Stomach (tissue), 9 donors: ENCODE results near the gene IP6K1. TPM values are rescaled to one million over a fixed set of nuclear protein-coding genes. Genes with fewer than 3 reads are reported as not detected.

Source experiments
- DNase-seq, 2 donors: peaks; one replicate each; pipeline versions ENCODE4 v3.0.0 to v3.0.0-alpha.2; 2013 to 2019
- H3K27ac ChIP-seq, 5 donors: fragments of 200-600 bp in 4 of 5; sonication (generic) in 4 of 5; one replicate each; pipeline ENCODE4 v1.5.1; 2013 to 2019; ENCODE audit warnings: mild to moderate bottlenecking in 1 of 5, moderate library complexity in 1 of 5
- H3K27me3 ChIP-seq, 3 donors: fragments of 200-600 bp; sonication (generic); one replicate each; pipeline ENCODE4 v1.5.1; 2017 to 2019; ENCODE audit warnings: mixed run types in 1 of 3
- H3K36me3 ChIP-seq, 4 donors: fragments of 200-600 bp; sonication (generic); 1 replicate in 3 of 4; 2 replicates in 1 of 4; pipeline ENCODE4 v1.5.1; 2016 to 2019
- H3K4me1 ChIP-seq, 4 donors: fragments of 200-600 bp; sonication (generic); one replicate each; pipeline ENCODE4 v1.5.1; 2016 to 2019
- H3K4me3 ChIP-seq, 4 donors: fragments of 200-600 bp; sonication (generic) in 3 of 4; one replicate each; pipeline ENCODE4 v1.5.1; 2016 to 2019; ENCODE audit warnings: mild to moderate bottlenecking in 1 of 4
- H3K9me3 ChIP-seq, 4 donors: fragments of 200-600 bp; sonication (generic); one replicate each; pipeline ENCODE4 v1.5.1; 2016 to 2019
- EP300 ChIP-seq: sonication (generic); formaldehyde crosslinking; IDR thresholded peaks from one replicate; pipeline ENCODE4 v1.6.1; 2017; ENCODE audit warnings: antibody characterized with exemption
- POLR2A ChIP-seq, 4 donors: fragments of 450-650 bp; IDR thresholded peaks; one replicate each; pipeline ENCODE4 v1.6.1; 2016; ENCODE audit warnings: antibody characterized with exemption in 4 of 4, control low read depth in 2 of 4, mild to moderate bottlenecking in 1 of 4, moderate library complexity in 1 of 4
- POLR2AphosphoS5 ChIP-seq, 3 donors: sonication (generic); formaldehyde crosslinking; IDR thresholded peaks; one replicate each; pipeline ENCODE4 v1.6.1; 2016; ENCODE audit warnings: antibody characterized with exemption in 3 of 3
- WGBS, 5 donors: extraction: QIAGEN DNeasy Blood & Tissue Kit in 3 of 5; methylation state at CpG; one replicate each; pipeline versions ENCODE4 v1.1.5 to v1.1.7; 2013 to 2018; 5-methylcytosine and 5-hydroxymethylcytosine counted together
- intact Hi-C: fragments of 100-400 bp; cut with DNase I; formaldehyde crosslinking; loops from one replicate; pipeline ENCODE4 v1.15.1; 2023; ENCODE audit warnings: low total_unique reads
- polyA plus RNA-seq, 3 donors: library from polyadenylated mRNA; stranded (reverse); fragments of 200-250 nt; gene quantifications; one replicate each; pipeline ENCODE4 v1.2.3, GENCODE V29; 2013
- total RNA-seq, 5 donors: library from RNA; depleted of rRNA; stranded (reverse); fragments of >200 nt; gene quantifications; one replicate each; pipeline versions ENCODE4 v1.1.0 to v1.2.3, GENCODE V29; 2014 to 2016
- TF ChIP-seq, protein P1 (sequence below), 7 experiments: fragments of 450-650 bp in 4 of 7; fragments of 200-600 bp in 3 of 7; sonication (generic) in 3 of 7; IDR thresholded peaks; one replicate each; pipeline ENCODE4 v1.5.1; 2016 to 2019; ENCODE audit warnings: antibody characterized with exemption in 7 of 7, control low read depth in 2 of 7, mild to moderate bottlenecking in 1 of 7
- donor health status: healthy with polysubstance abuse.
- donor health status: Bipolar disorder and iron deficiency.
- donor health status: healthy.

Gene IP6K1
- total and polyA plus RNA-seq, 8 donors, result 7.7 to 68.3 (median 21.6) TPM

DNA sequence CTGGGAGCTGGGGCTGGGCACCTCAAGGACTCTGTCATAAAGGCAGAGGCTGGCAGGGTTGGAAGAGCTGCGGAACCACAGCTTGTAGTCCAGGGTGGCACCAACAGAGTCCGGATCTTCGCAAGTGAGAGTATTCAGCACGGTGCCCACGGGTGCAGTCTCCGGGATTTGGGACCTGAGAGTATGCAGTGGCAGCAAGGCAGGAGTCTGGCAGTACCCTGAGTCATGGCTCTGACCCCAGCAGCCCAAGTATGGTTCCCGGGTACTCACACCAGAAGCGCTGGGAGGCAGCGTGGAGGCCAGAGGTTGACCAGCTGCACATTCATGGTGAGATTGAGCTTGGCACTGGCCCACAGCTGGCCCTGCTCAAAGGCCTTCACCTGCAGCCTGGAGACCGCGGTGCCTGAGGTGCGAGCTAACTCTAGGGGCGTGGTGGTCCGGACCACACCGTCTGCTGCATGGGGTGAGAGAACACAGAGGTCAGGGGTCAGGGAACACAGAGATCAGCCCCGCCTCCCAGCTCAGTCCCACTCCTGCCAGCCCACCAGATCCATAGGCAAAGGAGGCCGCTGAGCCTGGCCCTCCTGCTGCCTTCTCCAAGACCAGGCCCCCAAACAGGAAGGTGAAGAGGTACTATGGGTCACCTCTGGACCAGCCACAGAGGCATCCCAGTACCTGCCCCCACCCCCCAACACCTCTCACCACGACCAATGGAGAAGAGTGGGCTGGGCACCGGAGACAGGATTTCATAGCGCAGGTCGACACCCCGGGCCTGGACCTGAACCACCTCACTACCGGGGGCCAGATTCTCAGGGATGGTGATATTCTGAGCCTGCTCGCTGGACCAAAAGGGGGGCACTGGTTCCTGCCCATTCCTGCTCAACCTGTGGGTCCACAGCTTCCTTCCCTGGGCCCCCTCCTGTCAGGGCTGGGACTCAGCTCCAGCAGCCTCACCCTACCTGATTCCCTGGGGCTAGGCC is 8.9 kb upstream of the IP6K1 start:
- H3K4me3 ChIP-seq, result no peak overlapping the region
- TF ChIP-seq POLR2A (IDR thresholded peaks at IDR 0.05) (no peak), EP300 (no peak), POLR2AphosphoS5 (IDR thresholded peaks at IDR 0.05) (no peak)
- TF ChIP-seq, protein P1, sequence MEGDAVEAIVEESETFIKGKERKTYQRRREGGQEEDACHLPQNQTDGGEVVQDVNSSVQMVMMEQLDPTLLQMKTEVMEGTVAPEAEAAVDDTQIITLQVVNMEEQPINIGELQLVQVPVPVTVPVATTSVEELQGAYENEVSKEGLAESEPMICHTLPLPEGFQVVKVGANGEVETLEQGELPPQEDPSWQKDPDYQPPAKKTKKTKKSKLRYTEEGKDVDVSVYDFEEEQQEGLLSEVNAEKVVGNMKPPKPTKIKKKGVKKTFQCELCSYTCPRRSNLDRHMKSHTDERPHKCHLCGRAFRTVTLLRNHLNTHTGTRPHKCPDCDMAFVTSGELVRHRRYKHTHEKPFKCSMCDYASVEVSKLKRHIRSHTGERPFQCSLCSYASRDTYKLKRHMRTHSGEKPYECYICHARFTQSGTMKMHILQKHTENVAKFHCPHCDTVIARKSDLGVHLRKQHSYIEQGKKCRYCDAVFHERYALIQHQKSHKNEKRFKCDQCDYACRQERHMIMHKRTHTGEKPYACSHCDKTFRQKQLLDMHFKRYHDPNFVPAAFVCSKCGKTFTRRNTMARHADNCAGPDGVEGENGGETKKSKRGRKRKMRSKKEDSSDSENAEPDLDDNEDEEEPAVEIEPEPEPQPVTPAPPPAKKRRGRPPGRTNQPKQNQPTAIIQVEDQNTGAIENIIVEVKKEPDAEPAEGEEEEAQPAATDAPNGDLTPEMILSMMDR (IDR thresholded peaks at IDR 0.05), result no peak
- peaks cover 0 to 8% (median 0%) of the 10 kb centered on the region in 4 donors for H3K4me1 ChIP-seq
- DNase-seq, result no peak
- H3K36me3 ChIP-seq, result no peaks in the 10 kb centered on the region
- no peak overlapping the region for H3K27ac ChIP-seq
- H3K9me3 ChIP-seq, result no peaks in the 10 kb centered on the region
- H3K27me3 ChIP-seq, result no peaks in the 10 kb centered on the region
- intact Hi-C loops, result no loop called here
- WGBS, 5 donors, result 82 to 91% (median 85%) methylated on average over 11 to 24 of the region's 24 CpGs

DNA sequence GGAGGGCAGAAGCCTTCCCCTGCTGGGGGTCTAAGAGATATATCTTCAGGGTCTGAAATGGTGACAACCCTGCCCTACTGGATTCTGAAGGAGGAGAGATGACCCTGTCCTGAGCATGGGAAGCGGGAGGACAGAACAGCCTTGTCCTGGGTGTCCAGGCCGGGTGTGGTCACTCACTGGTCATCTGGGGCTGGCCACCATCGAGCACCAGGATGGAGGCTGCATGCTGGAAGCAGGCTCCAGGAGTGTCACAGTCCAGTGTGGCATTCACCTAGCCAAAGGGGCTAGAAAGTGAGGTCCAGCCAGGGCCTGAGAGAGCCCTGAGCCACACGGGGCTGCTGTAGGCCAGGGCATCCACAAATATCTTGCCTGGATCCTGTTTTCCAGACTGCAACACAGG is 8.1 kb upstream of the IP6K1 start:
- Histone ChIP-seq H3K27me3 (no peaks in the 10 kb centered on the region), H3K36me3 (no peaks in the 10 kb centered on the region), H3K9me3 (no peaks in the 10 kb centered on the region), H3K4me3 (no peak overlapping the region), H3K27ac (no peak overlapping the region), H3K4me1 (peaks cover 0 to 4% (median 0%) of the 10 kb centered on the region in 4 donors)
- intact Hi-C loops, result no loop called here
- 72 to 79% (median 72%) methylated on average over 3 to 4 of the region's 4 CpGs for WGBS, 5 donors
- TF ChIP-seq POLR2AphosphoS5 (IDR thresholded peaks at IDR 0.05) (no peak), EP300 (no peak), POLR2A (IDR thresholded peaks at IDR 0.05) (no peak)
- TF ChIP-seq, protein P1 (IDR thresholded peaks at IDR 0.05), result no peak
- no peak for DNase-seq

DNA sequence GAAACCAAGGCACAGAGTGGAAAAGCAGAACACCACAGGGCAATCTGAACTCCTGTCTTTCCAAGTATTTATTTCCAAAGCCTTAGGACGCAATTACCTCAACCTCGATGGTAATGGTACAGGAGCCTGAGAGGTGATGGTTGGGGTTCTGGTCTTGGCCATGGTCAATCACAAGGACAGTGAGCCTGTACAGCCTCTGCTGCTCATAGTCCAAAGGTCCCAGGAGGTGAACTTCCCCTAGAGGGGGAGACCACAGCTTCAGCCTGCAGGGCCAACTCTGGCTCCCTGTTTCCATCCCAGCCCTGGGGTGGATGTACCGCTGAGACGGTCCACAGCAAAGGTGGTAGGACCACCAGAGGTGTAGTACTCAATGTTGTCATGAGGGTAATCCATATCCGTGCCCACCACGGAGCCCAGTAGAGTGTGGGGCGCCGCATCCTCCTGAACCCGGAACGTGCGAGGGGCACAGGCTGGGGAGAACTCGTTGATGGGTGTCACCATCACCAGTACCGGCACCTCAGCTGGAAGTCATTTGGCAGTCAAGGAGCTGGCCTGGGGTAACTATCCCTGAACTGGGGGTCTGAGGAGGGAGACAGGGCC is 7.2 kb upstream of the IP6K1 start:
- no peaks in the 10 kb centered on the region for H3K36me3 ChIP-seq
- H3K27ac ChIP-seq, result no peak overlapping the region
- no peaks in the 10 kb centered on the region for H3K4me1 ChIP-seq
- 90 to 95% (median 93%) methylated on average over 11 to 13 of the region's 13 CpGs for WGBS, 5 donors
- H3K4me3 ChIP-seq, result no peak overlapping the region
- no peak for DNase-seq
- H3K9me3 ChIP-seq, result no peaks in the 10 kb centered on the region
- H3K27me3 ChIP-seq, result no peaks in the 10 kb centered on the region
- no peak for TF ChIP-seq EP300
- TF ChIP-seq, protein P1 (IDR thresholded peaks at IDR 0.05), result no peak
- TF ChIP-seq POLR2AphosphoS5 (IDR thresholded peaks at IDR 0.05), result no peak
- TF ChIP-seq POLR2A (IDR thresholded peaks at IDR 0.05), result no peak
- intact Hi-C loops, result no loop called here

DNA sequence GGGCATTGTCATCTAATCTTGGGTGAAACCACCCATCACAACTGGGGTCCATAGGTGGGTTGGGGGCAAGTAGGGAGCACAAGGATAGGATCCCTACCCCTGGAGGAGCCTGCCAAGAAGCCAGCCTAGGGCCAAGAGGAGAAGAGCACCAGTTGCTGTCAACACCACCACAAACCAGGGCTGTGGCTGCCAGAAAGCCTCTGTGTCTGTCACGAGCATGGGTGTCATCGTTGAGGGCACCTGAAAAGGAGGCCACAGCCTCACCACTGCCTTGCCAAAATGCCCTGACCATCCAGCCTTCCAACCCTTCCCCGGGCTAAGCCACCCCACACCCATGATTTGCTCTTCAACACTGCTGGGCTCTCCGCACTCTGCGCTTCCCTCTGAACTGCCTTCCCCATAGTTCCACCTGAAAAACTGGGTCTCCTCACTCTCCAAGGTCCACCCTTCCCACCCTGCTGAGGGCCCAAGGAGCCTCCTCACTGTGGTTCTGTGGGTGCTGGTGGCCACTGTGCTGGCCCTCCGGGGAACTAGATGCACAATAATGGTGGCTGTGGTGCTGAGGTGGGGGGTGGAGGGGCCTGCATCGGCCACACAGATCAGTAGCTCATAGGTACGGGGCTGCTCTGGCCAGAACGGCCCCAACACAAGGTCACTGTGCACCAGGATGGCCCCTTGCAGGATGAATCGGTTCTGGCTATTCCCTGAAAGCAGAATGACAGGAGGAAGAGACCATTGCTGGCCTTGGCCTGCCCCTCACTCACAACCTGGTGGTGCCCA is 6.2 kb upstream of the IP6K1 start:
- Histone ChIP-seq H3K36me3 (no peaks in the 10 kb centered on the region), H3K4me1 (peaks cover 0 to under 1% (median 0%) of the 10 kb centered on the region in 4 donors), H3K4me3 (no peak overlapping the region), H3K27me3 (no peaks in the 10 kb centered on the region), H3K9me3 (no peaks in the 10 kb centered on the region), H3K27ac (no peak overlapping the region)
- 86 to 92% (median 90%) methylated on average over 10 of the region's 10 CpGs for WGBS, 5 donors
- no peak for DNase-seq
- TF ChIP-seq EP300, result no peak
- TF ChIP-seq POLR2AphosphoS5 (IDR thresholded peaks at IDR 0.05), result no peak
- TF ChIP-seq POLR2A (IDR thresholded peaks at IDR 0.05), result no peak
- TF ChIP-seq, protein P1 (IDR thresholded peaks at IDR 0.05), result no peak
- intact Hi-C loops, result no loop called here
